ENCODE measurements around the gene SOHLH1. TPM values are rescaled to one million over a fixed set of nuclear protein-coding genes. Genes with fewer than 3 reads are reported as not detected.

SOHLH1 gene
- total and polyA plus RNA-seq, 8 donors: 0.31 TPM; not detected in 7

- no peak for ATAC-seq
- Histone ChIP-seq H3K27ac (no peak overlapping the region), H3K36me3 (no peaks in the 10 kb centered on the region), H3K9me3 (no peaks in the 10 kb centered on the region), H3K4me3 (no peak overlapping the region), H3K27me3 (no peaks in the 10 kb centered on the region), H3K4me1 (no peaks in the 10 kb centered on the region)
- intact Hi-C loops (cut with DNase I): no loop called here
- no peak for TF ChIP-seq CTCF (IDR thresholded peaks at IDR 0.05)
- FAIRE-seq: no peak
- DNase-seq: no peak
- WGBS, 2 donors: 75 to 85% methylated on average over 13 of the region's 13 CpGs
Observed at GRCh38 chr9:135659252-135659651, 40.0 kb downstream of the SOHLH1 start.

GRCh38 chr9:135657416-135657815, 41.9 kb downstream of the SOHLH1 start:
- DNase-seq (no peak), FAIRE-seq (no peak)
- intact Hi-C loops (cut with DNase I): no loop called here

GRCh38 chr9:135655317-135655716, 44.0 kb downstream of the SOHLH1 start:
- no peak for TF ChIP-seq CTCF (IDR thresholded peaks at IDR 0.05)
- Histone ChIP-seq H3K36me3 (no peaks in the 10 kb centered on the region), H3K27me3 (no peaks in the 10 kb centered on the region), H3K4me1 (no peaks in the 10 kb centered on the region), H3K4me3 (no peak overlapping the region), H3K27ac (no peak overlapping the region), H3K9me3 (no peaks in the 10 kb centered on the region)
- ATAC-seq: no peak
- WGBS, 2 donors: 63 to 77% methylated on average over 6 to 8 of the region's 8 CpGs
- FAIRE-seq: no peak
- no peak for DNase-seq
- intact Hi-C loops (cut with DNase I): no loop called here

More at GRCh38 chr9:135657416-135657815, 41.9 kb downstream of the SOHLH1 start:
- no peak for ATAC-seq
- no peak overlapping the region for H3K27ac ChIP-seq
- H3K9me3 ChIP-seq: no peaks in the 10 kb centered on the region
- H3K36me3 ChIP-seq: no peaks in the 10 kb centered on the region
- no peaks in the 10 kb centered on the region for H3K4me1 ChIP-seq
- H3K4me3 ChIP-seq: no peak overlapping the region
- 64 to 74% methylated on average over 15 of the region's 15 CpGs for WGBS, 2 donors
- TF ChIP-seq CTCF (IDR thresholded peaks at IDR 0.05): no peak
- H3K27me3 ChIP-seq: no peaks in the 10 kb centered on the region

DNA sequence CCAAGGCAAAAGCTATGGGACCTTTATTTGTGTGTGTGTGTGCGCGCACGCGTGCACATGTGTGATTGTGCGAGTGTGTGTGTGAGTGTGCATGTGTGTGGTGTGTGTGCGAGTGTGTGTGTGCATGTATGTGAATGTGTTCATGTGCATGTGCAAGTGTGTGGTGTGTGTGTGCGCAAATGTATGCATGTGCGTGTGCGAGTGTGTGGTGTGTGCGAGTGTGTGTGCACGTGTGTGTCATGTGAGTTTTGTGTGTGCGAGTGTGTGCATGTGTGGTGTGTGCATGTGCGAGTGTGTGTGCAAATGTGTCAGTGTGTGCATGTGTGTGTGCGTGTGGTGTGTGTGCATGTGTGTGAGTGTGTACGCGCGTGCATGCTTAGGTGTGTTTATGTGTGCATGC, 48.9 kb downstream of the SOHLH1 start:
- Histone ChIP-seq H3K27me3 (no peaks in the 10 kb centered on the region), H3K27ac (no peak overlapping the region), H3K4me1 (no peaks in the 10 kb centered on the region), H3K36me3 (no peaks in the 10 kb centered on the region), H3K9me3 (no peaks in the 10 kb centered on the region), H3K4me3 (no peak overlapping the region)
- TF ChIP-seq CTCF (IDR thresholded peaks at IDR 0.05): no peak
- DNase-seq: no peak
- FAIRE-seq: no peak
- intact Hi-C loops (cut with DNase I): no loop called here
- no peak for ATAC-seq
- 82 to 89% methylated on average over 17 of the region's 17 CpGs for WGBS, 2 donors

DNA sequence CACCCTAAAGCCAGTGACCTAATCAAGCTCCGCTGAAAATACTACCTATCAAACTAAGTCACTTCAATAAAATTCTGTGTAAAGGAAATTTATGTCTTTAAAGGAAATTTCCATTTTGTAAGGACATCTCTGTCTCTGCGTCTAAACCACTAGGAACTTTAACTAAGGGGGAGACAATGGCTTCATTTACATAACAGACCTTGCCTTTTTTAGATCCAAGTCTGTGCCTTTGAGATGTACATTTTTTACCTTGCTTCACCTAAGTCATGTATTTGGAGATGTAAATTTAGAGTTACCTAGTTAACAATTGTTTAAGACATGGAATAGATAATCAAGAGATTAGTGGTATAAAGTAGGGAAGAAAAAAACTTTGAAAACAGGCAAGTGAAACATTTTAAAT, 49.8 kb downstream of the SOHLH1 start:
- intact Hi-C loops (cut with DNase I): no loop called here
- no peak for TF ChIP-seq CTCF (IDR thresholded peaks at IDR 0.05)
- H3K4me3 ChIP-seq: no peak overlapping the region
- no peaks in the 10 kb centered on the region for H3K4me1 ChIP-seq
- H3K9me3 ChIP-seq: no peaks in the 10 kb centered on the region
- H3K27me3 ChIP-seq: no peaks in the 10 kb centered on the region
- no peak overlapping the region for H3K27ac ChIP-seq
- no peak for DNase-seq
- H3K36me3 ChIP-seq: no peaks in the 10 kb centered on the region
- ATAC-seq: no peak
- 58 to 70% methylated on average over 2 of the region's 2 CpGs for WGBS, 2 donors
- no peak for FAIRE-seq

All from pancreas (tissue), 10 donors.